KOPT-K1 (cell line): ENCODE measurements around the gene SZRD1.
"Not testable (repeated sequence)": the region's sequence is repeated elsewhere in the genome, so short reads cannot be mapped to it uniquely, and the experiment has no call there.

ENCODE experiments used
- H3K27ac ChIP-seq: fragments of 200-600 bp; sonication (generic); 2 replicates; pipeline ENCODE4 v1.5.1; 2016; ENCODE audit warnings: antibody characterized with exemption, mild to moderate bottlenecking, low read depth, low read length; ENCODE audit not compliant: poor library complexity, severe bottlenecking
- H3K36me3 ChIP-seq: fragments of 200-600 bp; sonication (generic); 2 replicates; pipeline ENCODE4 v1.5.1; 2017; ENCODE audit warnings: antibody characterized with exemption, mild to moderate bottlenecking, low read length, moderate library complexity; ENCODE audit not compliant: insufficient read depth
- H3K9me3 ChIP-seq: fragments of 200-600 bp; sonication (generic); 2 replicates; pipeline ENCODE4 v1.5.1; 2017; ENCODE audit warnings: antibody characterized with exemption, low read length, mild to moderate bottlenecking; ENCODE audit not compliant: insufficient read depth, poor library complexity, severe bottlenecking

The SZRD1 gene

GRCh38 chr1:16366722-16367257, at the start of gene SZRD1:
Gene SZRD1 (plus strand): TSS chr1:16367242. CDS start chr1:16367258, 16 bp downstream.
- H3K9me3 ChIP-seq = no peaks in the 10 kb centered on the region
- H3K27ac ChIP-seq = peak within 1 kb of the TSS; percentile 92
- H3K36me3 ChIP-seq = no peaks in the 10 kb centered on the region

GRCh38 chr1:16318555-16318954, 48.5 kb upstream of the SZRD1 start:
- no peaks in the 10 kb centered on the region for H3K9me3 ChIP-seq
- H3K27ac ChIP-seq = no peak overlapping the region

GRCh38 chr1:16321176-16321867, 45.7 kb upstream of the SZRD1 start:
- H3K27ac ChIP-seq = no peak overlapping the region
- peaks cover 13% of the 10 kb centered on the region for H3K36me3 ChIP-seq
- H3K9me3 ChIP-seq = no peaks in the 10 kb centered on the region

More at GRCh38 chr1:16318555-16318954, 48.5 kb upstream of the SZRD1 start:
- peaks cover 21% of the 10 kb centered on the region for H3K36me3 ChIP-seq

GRCh38 chr1:16324456-16324890, 42.6 kb upstream of the SZRD1 start:
- Histone ChIP-seq H3K9me3 (no peaks in the 10 kb centered on the region), H3K27ac (no peak overlapping the region), H3K36me3 (peaks cover 24% of the 10 kb centered on the region)

- no peaks in the 10 kb centered on the region for H3K9me3 ChIP-seq
- no peak overlapping the region for H3K27ac ChIP-seq
These were observed 40.1 kb upstream of the SZRD1 start for GRCh38 chr1:16326833-16327404.

GRCh38 chr1:16334655-16335340, 32.2 kb upstream of the SZRD1 start:
- Histone ChIP-seq H3K27ac (no peak overlapping the region), H3K9me3 (no peaks in the 10 kb centered on the region), H3K36me3 (0 out of 2 replicates have a peak, but pooled peaks cover 5% of the 10 kb centered on the region)

More at GRCh38 chr1:16326833-16327404, 40.1 kb upstream of the SZRD1 start:
- peaks cover 24% of the 10 kb centered on the region for H3K36me3 ChIP-seq

- Histone ChIP-seq H3K36me3 (peaks cover 11% of the 10 kb centered on the region; the same call in 1 of the 2 replicates), H3K9me3 (no peaks in the 10 kb centered on the region), H3K27ac (no peak overlapping the region)
These were observed 28.1 kb upstream of the SZRD1 start for GRCh38 chr1:16338961-16339360.

GRCh38 chr1:16340673-16341072, 26.4 kb upstream of the SZRD1 start:
- H3K36me3 ChIP-seq = peaks cover 11% of the 10 kb centered on the region; the same call in 1 of the 2 replicates
- no peaks in the 10 kb centered on the region for H3K9me3 ChIP-seq
- no peak overlapping the region for H3K27ac ChIP-seq

- peaks cover 11% of the 10 kb centered on the region; the same call in 1 of the 2 replicates for H3K36me3 ChIP-seq
- H3K9me3 ChIP-seq = no peaks in the 10 kb centered on the region
- no peak overlapping the region for H3K27ac ChIP-seq
These were observed 24.5 kb upstream of the SZRD1 start for GRCh38 chr1:16342331-16343062.

- H3K36me3 ChIP-seq = peaks cover 11% of the 10 kb centered on the region; the same call in 1 of the 2 replicates
- not testable (repeated sequence) for H3K27ac ChIP-seq, H3K9me3 ChIP-seq
These were observed 23.8 kb upstream of the SZRD1 start for GRCh38 chr1:16343276-16343675.

- no peak overlapping the region for H3K27ac ChIP-seq
- H3K36me3 ChIP-seq = no peaks in the 10 kb centered on the region
- H3K9me3 ChIP-seq = no peaks in the 10 kb centered on the region
These were observed 18.4 kb upstream of the SZRD1 start for GRCh38 chr1:16348414-16349182.

GRCh38 chr1:16349847-16350406, 17.1 kb upstream of the SZRD1 start:
- no peaks in the 10 kb centered on the region for H3K9me3 ChIP-seq
- no peak overlapping the region for H3K27ac ChIP-seq
- H3K36me3 ChIP-seq = no peaks in the 10 kb centered on the region

- peak overlapping the region; percentile 87 for H3K27ac ChIP-seq
- no peaks in the 10 kb centered on the region for H3K9me3 ChIP-seq
- no peaks in the 10 kb centered on the region for H3K36me3 ChIP-seq
These were observed 15.5 kb upstream of the SZRD1 start for GRCh38 chr1:16351456-16351993.
